Astrocyte of the cerebellum (primary cell): ENCODE data around the gene TOGARAM2.

Source experiments
- DNase-seq: peaks from one replicate; pipeline ENCODE4 v3.0.0-alpha.2; 2011; ENCODE audit warnings: low read depth
- H3K4me3 ChIP-seq: 2 replicates; pipeline ENCODE4 v1.5.1; 2011; ENCODE audit warnings: mild to moderate bottlenecking, low read depth, low read length, moderate library complexity
- CTCF ChIP-seq: IDR thresholded peaks from 2 replicates; pipeline ENCODE4 v1.5.1; 2012; ENCODE audit warnings: low read length, low read depth, moderate library complexity, mild to moderate bottlenecking; ENCODE audit errors: missing control alignments
- in situ Hi-C: cut with HindIII; loops from 2 replicates; pipeline ENCODE4 v1.10.0; 2017; ENCODE audit warnings: low sequenced_read_pairs

The TOGARAM2 gene

DNA sequence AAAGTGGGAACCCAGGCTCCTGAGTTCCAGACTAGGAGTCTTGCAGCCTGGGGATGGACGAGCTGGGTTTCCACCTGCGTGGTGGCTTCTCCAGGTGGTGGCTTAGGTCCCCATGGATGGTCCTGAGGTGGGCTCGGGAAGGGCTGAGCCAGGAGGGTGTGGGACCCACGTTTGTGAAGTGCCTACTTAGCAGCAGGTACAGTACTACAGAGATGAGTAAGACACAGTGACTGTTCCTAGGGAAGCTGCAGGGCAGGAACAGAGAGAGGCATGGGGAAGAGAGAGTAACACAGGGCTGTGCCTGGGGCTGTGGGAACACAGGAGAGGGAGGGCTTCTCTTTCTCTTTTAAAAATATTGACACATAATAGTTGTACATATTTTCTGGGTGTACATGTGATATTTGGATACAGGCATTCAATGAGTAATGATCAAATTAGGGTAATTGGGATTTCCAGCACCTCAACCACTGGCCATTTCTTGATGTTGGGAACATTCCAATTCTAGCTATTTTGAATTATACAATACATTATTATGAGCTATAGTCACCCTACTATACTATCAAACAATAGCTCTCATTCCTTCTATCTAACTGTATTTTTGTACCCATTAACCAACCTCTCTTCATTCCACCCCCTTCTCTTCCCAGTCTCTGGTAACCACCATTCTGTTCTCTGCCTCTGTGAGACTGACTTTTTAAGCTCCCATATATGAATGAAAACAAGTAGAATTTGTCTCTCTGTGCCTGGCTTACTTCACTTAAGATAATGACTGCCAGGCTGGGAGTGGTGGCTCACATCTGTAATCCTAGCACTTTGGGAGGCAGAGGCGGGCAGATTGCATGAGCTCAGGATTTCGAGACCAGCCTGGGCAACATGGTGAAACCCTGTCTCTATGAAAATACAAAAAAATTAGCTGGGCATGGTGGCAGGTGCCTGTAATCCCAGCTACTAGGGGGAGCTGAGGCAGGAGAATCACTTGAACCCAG is 15.0 kb downstream of the TOGARAM2 start:
- in situ Hi-C loops, result no loop called here

GRCh38 chr2:28997237-28997846 is 16.2 kb downstream of the TOGARAM2 start:
- no peak for DNase-seq
- no peak for TF ChIP-seq CTCF
- no peak overlapping the region for H3K4me3 ChIP-seq
- in situ Hi-C loops, result no loop called here

More for the DNA sequence above, 15.0 kb downstream of the TOGARAM2 start:
- TF ChIP-seq CTCF, result no peak
- DNase-seq, result no peak
- H3K4me3 ChIP-seq, result no peak overlapping the region

DNA sequence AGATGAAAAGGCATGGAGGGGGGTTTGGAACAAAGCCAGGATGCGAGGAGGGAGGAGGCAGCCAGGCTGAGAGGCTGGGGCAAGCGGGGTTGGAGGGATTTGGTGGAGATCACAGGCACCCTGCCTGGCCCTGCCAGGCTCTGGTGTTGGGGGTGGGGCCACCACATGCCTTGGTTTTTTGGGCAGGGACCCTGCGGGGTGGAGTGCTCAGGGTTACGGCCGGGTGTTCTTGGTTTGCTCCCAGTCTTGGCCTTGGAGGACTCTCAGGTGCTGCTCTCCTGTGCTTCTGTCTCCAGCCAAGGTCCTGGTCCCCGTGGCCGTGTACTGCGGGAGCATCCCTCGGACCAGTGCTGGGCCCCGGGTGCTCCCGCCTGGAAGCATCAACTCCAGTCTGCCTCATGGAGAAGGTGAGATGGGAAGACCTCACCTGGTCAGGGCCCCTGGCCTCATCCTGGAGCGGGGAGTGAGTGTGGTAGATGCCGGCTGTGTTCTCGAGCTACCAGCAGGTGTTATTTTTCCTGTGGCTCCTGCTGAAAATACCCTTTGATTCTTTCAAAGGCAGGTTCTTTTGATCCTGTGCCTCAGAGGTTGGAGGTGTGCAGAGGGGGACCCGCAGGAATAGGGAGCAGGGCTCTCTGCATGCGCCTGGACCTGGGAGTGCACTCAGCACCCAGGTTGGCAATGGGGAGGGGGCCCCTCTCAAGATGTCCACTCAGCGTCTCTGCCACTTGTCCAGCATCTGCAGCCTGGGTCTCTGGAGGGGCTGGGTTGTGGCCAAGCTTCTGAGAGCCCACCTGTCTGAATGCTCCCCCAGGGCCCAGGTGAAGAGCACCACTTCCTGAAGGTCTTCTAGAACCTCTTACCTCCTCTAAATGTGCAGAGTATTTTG is 17.0 kb downstream of the TOGARAM2 start:
- TF ChIP-seq CTCF, result no peak
- no peak for DNase-seq
- in situ Hi-C loops, result no loop called here
- H3K4me3 ChIP-seq, result no peak overlapping the region

DNA sequence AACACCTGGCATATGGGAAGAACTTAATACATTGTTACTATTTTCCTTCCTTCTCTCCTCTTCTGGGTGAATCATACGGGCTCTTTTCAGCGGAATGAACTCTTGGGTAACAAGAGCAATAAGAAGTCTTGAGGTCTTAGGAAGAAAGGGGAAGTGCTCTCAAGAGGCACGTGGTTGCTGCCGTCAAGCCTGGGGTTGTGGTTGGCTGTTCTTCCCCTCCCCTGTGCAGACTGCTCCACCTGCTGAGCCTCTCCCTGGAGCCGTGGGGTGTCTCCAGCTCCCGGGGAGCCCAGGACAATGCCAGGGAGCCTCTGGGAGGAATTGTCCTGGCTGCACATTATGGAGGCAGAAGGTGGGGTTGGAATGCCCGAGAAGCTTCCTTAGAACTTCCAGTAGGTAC is 19.4 kb downstream of the TOGARAM2 start:
- no peak for DNase-seq
- in situ Hi-C loops, result no loop called here
- no peak overlapping the region for H3K4me3 ChIP-seq
- no peak for TF ChIP-seq CTCF

GRCh38 chr2:29000956-29001355 is 19.9 kb downstream of the TOGARAM2 start:
- no peak for DNase-seq
- in situ Hi-C loops, result no loop called here
- TF ChIP-seq CTCF, result no peak
- H3K4me3 ChIP-seq, result no peak overlapping the region

GRCh38 chr2:29001806-29002205 is 20.7 kb downstream of the TOGARAM2 start:
- H3K4me3 ChIP-seq, result no peak overlapping the region
- no peak for DNase-seq
- no peak for TF ChIP-seq CTCF
- in situ Hi-C loops, result no loop called here
